Keratinocyte (primary cell): ENCODE measurements around the gene BANP.

Experiments
- EZH2 ChIP-seq: IDR thresholded peaks from one replicate; pipeline ENCODE4 v1.6.1; 2012; ENCODE audit warnings: inconsistent platforms, mild to moderate bottlenecking, low read length, moderate library complexity
- TF ChIP-seq, protein P1 (sequence below), 3 experiments: IDR thresholded peaks in 1 of 3; conservative IDR thresholded peaks in 1 of 3; optimal IDR thresholded peaks in 1 of 3; 2 replicates in 2 of 3; 3 replicates in 1 of 3; pipeline versions ENCODE3 to v1.5.1; 2011; ENCODE audit warnings: low read length in 3 of 3, mild to moderate bottlenecking in 3 of 3, moderate library complexity in 2 of 3, control low read depth in 1 of 3, inconsistent platforms in 1 of 3; ENCODE audit not compliant: insufficient read depth in 2 of 3; ENCODE audit errors: extremely low read depth in 1 of 3

GRCh38 chr16:88004391-88004790 lies 53.2 kb downstream of the BANP start:
- TF ChIP-seq, protein P1, sequence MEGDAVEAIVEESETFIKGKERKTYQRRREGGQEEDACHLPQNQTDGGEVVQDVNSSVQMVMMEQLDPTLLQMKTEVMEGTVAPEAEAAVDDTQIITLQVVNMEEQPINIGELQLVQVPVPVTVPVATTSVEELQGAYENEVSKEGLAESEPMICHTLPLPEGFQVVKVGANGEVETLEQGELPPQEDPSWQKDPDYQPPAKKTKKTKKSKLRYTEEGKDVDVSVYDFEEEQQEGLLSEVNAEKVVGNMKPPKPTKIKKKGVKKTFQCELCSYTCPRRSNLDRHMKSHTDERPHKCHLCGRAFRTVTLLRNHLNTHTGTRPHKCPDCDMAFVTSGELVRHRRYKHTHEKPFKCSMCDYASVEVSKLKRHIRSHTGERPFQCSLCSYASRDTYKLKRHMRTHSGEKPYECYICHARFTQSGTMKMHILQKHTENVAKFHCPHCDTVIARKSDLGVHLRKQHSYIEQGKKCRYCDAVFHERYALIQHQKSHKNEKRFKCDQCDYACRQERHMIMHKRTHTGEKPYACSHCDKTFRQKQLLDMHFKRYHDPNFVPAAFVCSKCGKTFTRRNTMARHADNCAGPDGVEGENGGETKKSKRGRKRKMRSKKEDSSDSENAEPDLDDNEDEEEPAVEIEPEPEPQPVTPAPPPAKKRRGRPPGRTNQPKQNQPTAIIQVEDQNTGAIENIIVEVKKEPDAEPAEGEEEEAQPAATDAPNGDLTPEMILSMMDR (optimal IDR thresholded peaks at IDR 0.05 in 1 of 3, IDR thresholded peaks at IDR 0.05 in 1 of 3, conservative IDR thresholded peaks at IDR 0.05 in 1 of 3; ENCODE audit: extremely low read depth in 1 of 3, insufficient read depth in 2 of 3, low read length in 3 of 3) = no peak
- TF ChIP-seq EZH2 = no peak
